ENCODE results near the gene TPCN1.
A peak's percentile ranks its signal among the peaks of the same experiment; 100 is the strongest.
"Not testable (repeated sequence)": the region's sequence is repeated elsewhere in the genome, so short reads cannot be mapped to it uniquely, and the experiment has no call there.

The TPCN1 gene

GRCh38 chr12:113202300-113203075, 18.8 kb upstream of the TPCN1 start:
- TF ChIP-seq, protein P1, sequence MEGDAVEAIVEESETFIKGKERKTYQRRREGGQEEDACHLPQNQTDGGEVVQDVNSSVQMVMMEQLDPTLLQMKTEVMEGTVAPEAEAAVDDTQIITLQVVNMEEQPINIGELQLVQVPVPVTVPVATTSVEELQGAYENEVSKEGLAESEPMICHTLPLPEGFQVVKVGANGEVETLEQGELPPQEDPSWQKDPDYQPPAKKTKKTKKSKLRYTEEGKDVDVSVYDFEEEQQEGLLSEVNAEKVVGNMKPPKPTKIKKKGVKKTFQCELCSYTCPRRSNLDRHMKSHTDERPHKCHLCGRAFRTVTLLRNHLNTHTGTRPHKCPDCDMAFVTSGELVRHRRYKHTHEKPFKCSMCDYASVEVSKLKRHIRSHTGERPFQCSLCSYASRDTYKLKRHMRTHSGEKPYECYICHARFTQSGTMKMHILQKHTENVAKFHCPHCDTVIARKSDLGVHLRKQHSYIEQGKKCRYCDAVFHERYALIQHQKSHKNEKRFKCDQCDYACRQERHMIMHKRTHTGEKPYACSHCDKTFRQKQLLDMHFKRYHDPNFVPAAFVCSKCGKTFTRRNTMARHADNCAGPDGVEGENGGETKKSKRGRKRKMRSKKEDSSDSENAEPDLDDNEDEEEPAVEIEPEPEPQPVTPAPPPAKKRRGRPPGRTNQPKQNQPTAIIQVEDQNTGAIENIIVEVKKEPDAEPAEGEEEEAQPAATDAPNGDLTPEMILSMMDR (conservative IDR thresholded peaks at IDR 0.05; ENCODE audit: low read length) = no peak
- no peak overlapping the region for H3K4me3 ChIP-seq (ENCODE audit: low read length)
- no peak for DNase-seq (ENCODE audit: low read depth)

GRCh38 chr12:113203852-113204760, 17.2 kb upstream of the TPCN1 start:
- peak; percentile 31 for DNase-seq (ENCODE audit: low read depth)
- TF ChIP-seq, protein P1 (conservative IDR thresholded peaks at IDR 0.05; ENCODE audit: low read length) = no peak
- no peak overlapping the region for H3K4me3 ChIP-seq (ENCODE audit: low read length)

GRCh38 chr12:113204804-113205203, 16.5 kb upstream of the TPCN1 start:
- TF ChIP-seq, protein P1 (conservative IDR thresholded peaks at IDR 0.05; ENCODE audit: low read length) = no peak
- no peak overlapping the region for H3K4me3 ChIP-seq (ENCODE audit: low read length)
- DNase-seq (ENCODE audit: low read depth) = no peak

- DNase-seq (ENCODE audit: low read depth) = not testable (repeated sequence)
These were observed 14.5 kb upstream of the TPCN1 start for GRCh38 chr12:113206802-113207201.

GRCh38 chr12:113207613-113208040, 13.6 kb upstream of the TPCN1 start:
- TF ChIP-seq, protein P1 (conservative IDR thresholded peaks at IDR 0.05; ENCODE audit: low read length) = no peak
- no peak for DNase-seq (ENCODE audit: low read depth)
- H3K4me3 ChIP-seq (ENCODE audit: low read length) = no peak overlapping the region

More at GRCh38 chr12:113206802-113207201, 14.5 kb upstream of the TPCN1 start:
- H3K4me3 ChIP-seq (ENCODE audit: low read length) = not testable (repeated sequence)

- peak; percentile 63 for DNase-seq (ENCODE audit: low read depth)
- H3K4me3 ChIP-seq (ENCODE audit: low read length) = no peak overlapping the region
- TF ChIP-seq, protein P1 (conservative IDR thresholded peaks at IDR 0.05; ENCODE audit: low read length) = no peak
These were observed 13.0 kb upstream of the TPCN1 start for GRCh38 chr12:113208041-113208934.

GRCh38 chr12:113211160-113211559, 10.1 kb upstream of the TPCN1 start:
- no peak overlapping the region for H3K4me3 ChIP-seq (ENCODE audit: low read length)
- TF ChIP-seq, protein P1 (conservative IDR thresholded peaks at IDR 0.05; ENCODE audit: low read length) = no peak
- no peak for DNase-seq (ENCODE audit: low read depth)
